Thoracic aorta (tissue), 2 donors: ENCODE results near the gene CLDND2. TPM values are rescaled to one million over a fixed set of nuclear protein-coding genes. Genes with fewer than 3 reads are reported as not detected.

Experiments
- ATAC-seq: fragments of 150-250 bp; one replicate; pipeline ENCODE4 v1.8.0; 2017; ENCODE audit warnings: low read depth; ENCODE audit not compliant: insufficient number of reproducible peaks, low FRiP score
- DNase-seq: peaks from one replicate; pipeline ENCODE4 v3.0.0-alpha.2; 2020; ENCODE audit warnings: low spot score
- H3K27ac ChIP-seq, 2 donors: fragments of 200-600 bp; sonication (generic); 1 replicate in 1 of 2; 2 replicates in 1 of 2; pipeline ENCODE4 v1.5.1; 2016; ENCODE audit warnings: mild to moderate bottlenecking in 2 of 2, moderate library complexity in 2 of 2
- H3K27me3 ChIP-seq: fragments of 200-600 bp; sonication (generic); replicated peaks from 2 replicates; pipeline ENCODE4 v1.6.0; 2016; ENCODE audit warnings: mild to moderate bottlenecking; ENCODE audit not compliant: insufficient read depth
- H3K36me3 ChIP-seq: fragments of 200-600 bp; sonication (generic); one replicate; pipeline ENCODE4 v1.5.1; 2016
- H3K4me1 ChIP-seq, 2 donors: fragments of 200-600 bp; sonication (generic); 1 replicate in 1 of 2; 2 replicates in 1 of 2; pipeline versions ENCODE4 v1.5.1 to v1.6.0; 2016; ENCODE audit warnings: low read depth in 2 of 2, mild to moderate bottlenecking in 1 of 2; ENCODE audit not compliant: control insufficient read depth in 1 of 2
- H3K4me3 ChIP-seq: fragments of 200-600 bp; sonication (generic); 2 replicates; pipeline ENCODE4 v1.5.1; 2016; ENCODE audit warnings: mild to moderate bottlenecking
- H3K9me3 ChIP-seq: fragments of 200-600 bp; sonication (generic); 2 replicates; pipeline ENCODE4 v1.5.1; 2016
- total RNA-seq, 2 donors: library from RNA; depleted of rRNA; stranded (reverse); fragments of >200 nt; gene quantifications; one replicate each; pipeline versions ENCODE4 v1.1.0 to v1.2.3, GENCODE V29; 2016
- TF ChIP-seq, protein P1 (sequence below): fragments of 200-600 bp; sonication (generic); IDR thresholded peaks from one replicate; pipeline ENCODE4 v1.5.1; 2019; ENCODE audit warnings: antibody characterized with exemption

CLDND2 gene
- total RNA-seq, 2 donors from 2014 or later = not detected

DNA sequence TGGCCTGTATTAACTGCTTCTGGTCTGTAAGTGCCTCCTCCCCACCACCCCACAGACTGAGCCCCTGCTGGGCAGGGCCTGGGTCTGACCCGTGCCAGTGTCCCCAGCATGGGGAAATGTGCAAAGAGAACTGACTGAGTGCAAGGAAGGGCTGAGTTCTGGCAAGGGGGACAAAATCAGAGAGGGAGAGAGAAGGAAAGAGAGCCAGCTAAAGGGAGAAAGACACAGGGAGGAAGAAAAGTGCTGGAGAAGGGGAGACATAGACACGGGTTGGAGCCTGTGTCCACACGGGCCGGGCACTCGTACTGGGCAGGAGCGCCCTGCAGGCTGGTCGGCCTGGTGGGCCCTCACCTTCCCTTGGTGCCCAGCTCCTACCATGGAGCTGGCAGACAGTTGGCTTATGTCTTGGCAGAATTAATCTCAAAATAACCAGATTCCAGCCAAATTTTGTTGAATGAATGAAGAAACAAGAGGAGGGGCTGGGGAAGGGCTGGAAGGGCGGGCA lies 2.4 kb upstream of the CLDND2 start:
- Histone ChIP-seq H3K27me3 (no peaks in the 10 kb centered on the region), H3K36me3 (no peaks in the 10 kb centered on the region), H3K27ac (no peak overlapping the region), H3K4me1 (peaks cover 0 to 6% of the 10 kb centered on the region in 2 donors), H3K4me3 (no peak overlapping the region), H3K9me3 (no peaks in the 10 kb centered on the region)
- TF ChIP-seq, protein P1, sequence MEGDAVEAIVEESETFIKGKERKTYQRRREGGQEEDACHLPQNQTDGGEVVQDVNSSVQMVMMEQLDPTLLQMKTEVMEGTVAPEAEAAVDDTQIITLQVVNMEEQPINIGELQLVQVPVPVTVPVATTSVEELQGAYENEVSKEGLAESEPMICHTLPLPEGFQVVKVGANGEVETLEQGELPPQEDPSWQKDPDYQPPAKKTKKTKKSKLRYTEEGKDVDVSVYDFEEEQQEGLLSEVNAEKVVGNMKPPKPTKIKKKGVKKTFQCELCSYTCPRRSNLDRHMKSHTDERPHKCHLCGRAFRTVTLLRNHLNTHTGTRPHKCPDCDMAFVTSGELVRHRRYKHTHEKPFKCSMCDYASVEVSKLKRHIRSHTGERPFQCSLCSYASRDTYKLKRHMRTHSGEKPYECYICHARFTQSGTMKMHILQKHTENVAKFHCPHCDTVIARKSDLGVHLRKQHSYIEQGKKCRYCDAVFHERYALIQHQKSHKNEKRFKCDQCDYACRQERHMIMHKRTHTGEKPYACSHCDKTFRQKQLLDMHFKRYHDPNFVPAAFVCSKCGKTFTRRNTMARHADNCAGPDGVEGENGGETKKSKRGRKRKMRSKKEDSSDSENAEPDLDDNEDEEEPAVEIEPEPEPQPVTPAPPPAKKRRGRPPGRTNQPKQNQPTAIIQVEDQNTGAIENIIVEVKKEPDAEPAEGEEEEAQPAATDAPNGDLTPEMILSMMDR = no peak
- no peak for ATAC-seq
- no peak for DNase-seq

DNA sequence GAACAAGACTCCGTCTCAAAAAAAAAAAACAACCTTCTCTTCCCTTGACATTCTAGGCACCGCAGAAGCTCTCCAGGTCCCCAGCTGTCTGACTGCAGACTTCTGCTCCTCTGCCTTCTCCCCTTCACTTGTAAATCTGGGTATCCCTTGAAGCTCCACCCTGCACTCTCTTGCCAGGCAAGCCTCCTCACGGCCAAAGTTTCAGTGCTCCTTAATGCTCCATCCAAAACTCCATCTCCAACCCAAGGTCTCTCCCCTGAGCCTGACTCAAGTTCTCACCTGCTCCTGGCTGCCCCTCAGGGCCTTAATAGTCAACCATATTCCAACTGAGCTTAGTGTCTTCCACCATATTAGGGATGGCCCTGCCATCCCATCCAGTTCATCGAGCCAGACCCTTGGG lies 1.4 kb upstream of the CLDND2 start:
- Histone ChIP-seq H3K27me3 (no peaks in the 10 kb centered on the region), H3K9me3 (no peaks in the 10 kb centered on the region), H3K4me3 (no peak overlapping the region), H3K4me1 (peaks cover 4 to 12% of the 10 kb centered on the region in 2 donors), H3K27ac (no peak overlapping the region), H3K36me3 (no peaks in the 10 kb centered on the region)
- no peak for ATAC-seq
- TF ChIP-seq, protein P1 = no peak
- no peak for DNase-seq

DNA sequence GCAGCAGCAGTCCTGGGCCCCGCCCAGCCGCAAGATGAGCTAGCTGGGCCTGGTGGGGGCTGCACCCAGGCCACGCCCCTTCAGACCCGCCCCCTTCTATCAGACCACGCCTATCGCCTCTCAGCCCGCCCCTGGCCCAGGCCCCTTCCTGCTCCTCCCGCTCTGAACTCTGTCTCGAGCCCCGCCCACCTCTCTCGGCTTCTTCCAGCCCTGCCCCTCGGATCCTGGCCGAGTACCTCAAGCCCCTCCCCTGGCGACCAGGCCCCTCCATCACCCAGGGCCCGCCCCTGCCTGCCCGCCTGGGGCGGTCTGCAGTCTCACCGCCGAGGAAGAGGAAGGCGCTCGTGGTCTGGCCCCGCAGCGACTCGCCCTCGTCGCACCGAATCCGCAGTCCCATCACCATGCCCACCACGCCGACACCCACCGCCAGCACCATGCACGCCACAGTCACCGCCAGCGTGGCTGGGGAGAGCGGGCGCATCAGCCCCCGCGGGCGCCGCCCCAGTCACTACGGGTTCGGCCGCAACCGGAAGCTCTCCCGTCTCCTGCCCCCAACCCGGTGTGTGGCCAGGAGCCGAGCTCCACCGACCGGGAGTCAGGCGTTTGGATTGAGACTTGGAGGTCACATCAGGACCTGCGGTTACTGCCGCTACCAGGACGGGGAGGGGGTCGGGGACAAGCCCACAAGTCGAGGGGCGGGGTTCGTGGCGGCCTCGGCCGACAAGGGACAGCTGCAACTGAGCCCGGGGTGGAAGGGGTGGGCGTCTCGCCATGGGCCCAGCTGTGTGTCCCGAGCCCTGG lies 1.0 kb downstream of the CLDND2 start:
- no peaks in the 10 kb centered on the region for H3K36me3 ChIP-seq
- peak; percentile 99 for DNase-seq

DNA sequence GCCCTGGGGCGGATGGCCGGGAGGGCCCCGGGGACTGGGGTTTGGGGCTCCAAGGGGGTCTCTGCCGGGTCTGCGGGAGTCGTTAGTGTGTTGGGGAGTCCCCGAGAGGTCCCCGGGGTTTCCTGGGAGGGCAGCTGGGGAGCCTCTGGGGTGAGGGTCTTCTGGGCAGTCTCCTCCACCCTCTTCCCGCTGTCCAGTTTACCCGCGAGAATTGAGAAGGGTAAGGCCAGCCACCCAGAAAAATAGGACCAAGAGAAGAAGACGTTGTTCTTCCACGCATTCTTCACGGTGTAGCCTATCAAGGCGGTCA lies 1.6 kb downstream of the CLDND2 start:
- ATAC-seq (no peak), DNase-seq (no peak)
- H3K4me1 ChIP-seq = peaks cover 7 to 22% of the 10 kb centered on the region in 2 donors
- H3K36me3 ChIP-seq = no peaks in the 10 kb centered on the region
- TF ChIP-seq, protein P1 = no peak
- H3K27ac ChIP-seq = peak overlapping the region; percentile 84 to 95
- peak overlapping the region; percentile 81 for H3K4me3 ChIP-seq
- H3K9me3 ChIP-seq = no peaks in the 10 kb centered on the region
- H3K27me3 ChIP-seq = no peaks in the 10 kb centered on the region

More for the DNA sequence above, 1.0 kb downstream of the CLDND2 start:
- Histone ChIP-seq H3K27me3 (no peaks in the 10 kb centered on the region), H3K9me3 (no peaks in the 10 kb centered on the region), H3K4me1 (peaks cover 7 to 22% of the 10 kb centered on the region in 2 donors), H3K4me3 (peak overlapping the region; percentile 81), H3K27ac (peak overlapping the region; percentile 84 to 95)
- ATAC-seq = peak; percentile 89
- TF ChIP-seq, protein P1 = peak; percentile 5

DNA sequence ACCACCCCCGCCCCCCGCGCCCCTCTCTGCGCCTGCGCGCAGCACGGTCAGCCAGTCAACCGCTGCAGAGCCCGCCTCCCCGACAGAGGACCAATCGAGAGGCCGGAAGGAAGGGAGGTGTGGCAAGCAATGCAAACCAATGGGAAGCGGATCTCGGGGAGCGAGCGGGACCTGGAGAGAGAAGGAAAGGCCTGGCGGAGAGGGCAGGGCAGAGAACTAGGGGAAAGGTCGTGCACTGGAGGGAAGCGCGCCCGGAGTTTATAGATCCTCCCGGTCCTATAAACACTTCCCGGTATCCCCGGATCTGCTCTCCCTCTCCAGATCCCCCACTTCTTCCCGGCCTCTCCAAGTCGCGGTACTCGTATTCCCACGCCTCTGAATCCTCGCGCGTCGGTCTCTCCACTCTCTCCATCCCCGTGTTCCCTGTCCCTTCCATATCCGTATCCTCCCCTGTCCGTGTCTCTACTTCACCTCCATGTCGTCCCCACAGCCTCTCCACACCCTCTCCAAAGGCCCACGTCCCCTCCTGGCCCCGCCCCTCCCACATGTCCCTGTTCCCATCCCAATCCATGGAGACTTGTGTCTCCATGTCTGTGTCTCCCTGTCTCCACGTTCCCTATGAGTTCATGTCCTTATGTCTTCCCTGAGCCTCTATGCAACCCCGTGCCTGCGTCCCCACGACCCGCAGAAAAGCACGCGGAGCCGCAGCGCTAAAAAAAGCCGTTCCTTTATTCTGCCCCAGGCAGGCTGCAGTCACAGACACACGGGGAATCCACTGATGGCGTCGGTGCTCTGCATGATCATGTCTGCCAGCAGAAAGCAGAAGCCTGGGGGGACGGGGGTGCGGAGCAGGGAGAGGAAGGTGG lies 2.2 kb downstream of the CLDND2 start:
- peak overlapping the region; percentile 84 to 95 for H3K27ac ChIP-seq
- TF ChIP-seq, protein P1 = no peak
- DNase-seq (peak; percentile 99), ATAC-seq (peak; percentile 40)
- H3K36me3 ChIP-seq = no peaks in the 10 kb centered on the region
- peak overlapping the region; percentile 81 for H3K4me3 ChIP-seq
- H3K27me3 ChIP-seq = no peaks in the 10 kb centered on the region
- peaks cover 7 to 22% of the 10 kb centered on the region in 2 donors for H3K4me1 ChIP-seq
- no peaks in the 10 kb centered on the region for H3K9me3 ChIP-seq
